Type B pancreatic cell (in vitro differentiated cells): ENCODE results near the gene TM9SF1. TPM values are rescaled to one million over a fixed set of nuclear protein-coding genes. Genes with fewer than 3 reads are reported as not detected.

Source experiments
- DNase-seq: peaks from one replicate; pipeline ENCODE4 v3.0.0; 2021; ENCODE audit warnings: mixed read lengths; ENCODE audit not compliant: unreplicated experiment; ENCODE audit errors: extremely low spot score
- H3K27ac Mint-ChIP-seq: 2 replicates; pipeline ENCODE4 v1.8.0; 2021; ENCODE audit warnings: mild to moderate bottlenecking, mixed read lengths
- H3K27me3 Mint-ChIP-seq: 2 replicates; pipeline ENCODE4 v1.8.0; 2021; ENCODE audit warnings: mixed read lengths
- H3K36me3 Mint-ChIP-seq: 2 replicates; pipeline ENCODE4 v1.8.0; 2021; ENCODE audit warnings: mixed read lengths
- H3K4me1 Mint-ChIP-seq: one replicate; pipeline ENCODE4 v1.8.0; 2021; ENCODE audit warnings: mixed read lengths; ENCODE audit not compliant: unreplicated experiment
- H3K4me3 Mint-ChIP-seq: 2 replicates; pipeline ENCODE4 v1.8.0; 2021; ENCODE audit warnings: mild to moderate bottlenecking, mixed read lengths
- H3K9me3 Mint-ChIP-seq: 2 replicates; pipeline ENCODE4 v1.8.0; 2021; ENCODE audit warnings: mixed read lengths
- total RNA-seq: library from RNA; stranded (reverse); gene quantifications from 2 replicates; pipeline ENCODE4 v1.2.1, GENCODE V29; 2021; ENCODE audit warnings: low replicate concordance
- TF ChIP-seq, protein P1 (sequence below): fragments of 200-600 bp; sonication (generic); conservative IDR thresholded peaks from 2 replicates; pipeline ENCODE4 v1.5.0; 2021; ENCODE audit warnings: antibody characterized with exemption, mild to moderate bottlenecking

The TM9SF1 gene
- total RNA-seq, 1 donor from 2014 or later, result 50.5 TPM

DNA sequence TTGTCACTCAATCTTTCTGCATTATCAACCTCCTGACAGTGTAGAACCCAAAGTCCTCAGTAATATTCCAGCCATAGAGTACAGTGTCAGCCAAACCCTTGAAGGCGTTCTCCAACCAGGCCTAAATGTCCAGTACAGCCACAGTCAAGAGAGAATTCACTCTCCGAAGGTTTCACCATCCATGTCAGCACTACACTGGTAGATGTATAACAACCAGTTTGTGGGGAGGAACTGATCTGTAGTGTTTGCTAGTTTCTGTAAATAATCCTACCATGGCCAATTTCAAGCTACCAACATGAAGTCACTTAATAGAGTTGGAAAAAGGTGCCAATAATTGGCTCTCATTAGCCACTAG lies 21.1 kb upstream of the TM9SF1 start:
- peak overlapping the region; percentile 96 for H3K4me3 Mint-ChIP-seq
- TF ChIP-seq, protein P1, sequence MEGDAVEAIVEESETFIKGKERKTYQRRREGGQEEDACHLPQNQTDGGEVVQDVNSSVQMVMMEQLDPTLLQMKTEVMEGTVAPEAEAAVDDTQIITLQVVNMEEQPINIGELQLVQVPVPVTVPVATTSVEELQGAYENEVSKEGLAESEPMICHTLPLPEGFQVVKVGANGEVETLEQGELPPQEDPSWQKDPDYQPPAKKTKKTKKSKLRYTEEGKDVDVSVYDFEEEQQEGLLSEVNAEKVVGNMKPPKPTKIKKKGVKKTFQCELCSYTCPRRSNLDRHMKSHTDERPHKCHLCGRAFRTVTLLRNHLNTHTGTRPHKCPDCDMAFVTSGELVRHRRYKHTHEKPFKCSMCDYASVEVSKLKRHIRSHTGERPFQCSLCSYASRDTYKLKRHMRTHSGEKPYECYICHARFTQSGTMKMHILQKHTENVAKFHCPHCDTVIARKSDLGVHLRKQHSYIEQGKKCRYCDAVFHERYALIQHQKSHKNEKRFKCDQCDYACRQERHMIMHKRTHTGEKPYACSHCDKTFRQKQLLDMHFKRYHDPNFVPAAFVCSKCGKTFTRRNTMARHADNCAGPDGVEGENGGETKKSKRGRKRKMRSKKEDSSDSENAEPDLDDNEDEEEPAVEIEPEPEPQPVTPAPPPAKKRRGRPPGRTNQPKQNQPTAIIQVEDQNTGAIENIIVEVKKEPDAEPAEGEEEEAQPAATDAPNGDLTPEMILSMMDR, result no peak
- peaks cover 27% of the 10 kb centered on the region for H3K4me1 Mint-ChIP-seq
- H3K9me3 Mint-ChIP-seq, result no peaks in the 10 kb centered on the region
- DNase-seq, result no peak
- H3K27ac Mint-ChIP-seq, result peak overlapping the region; percentile 88
- peaks cover 14% of the 10 kb centered on the region for H3K36me3 Mint-ChIP-seq
- no peaks in the 10 kb centered on the region for H3K27me3 Mint-ChIP-seq

DNA sequence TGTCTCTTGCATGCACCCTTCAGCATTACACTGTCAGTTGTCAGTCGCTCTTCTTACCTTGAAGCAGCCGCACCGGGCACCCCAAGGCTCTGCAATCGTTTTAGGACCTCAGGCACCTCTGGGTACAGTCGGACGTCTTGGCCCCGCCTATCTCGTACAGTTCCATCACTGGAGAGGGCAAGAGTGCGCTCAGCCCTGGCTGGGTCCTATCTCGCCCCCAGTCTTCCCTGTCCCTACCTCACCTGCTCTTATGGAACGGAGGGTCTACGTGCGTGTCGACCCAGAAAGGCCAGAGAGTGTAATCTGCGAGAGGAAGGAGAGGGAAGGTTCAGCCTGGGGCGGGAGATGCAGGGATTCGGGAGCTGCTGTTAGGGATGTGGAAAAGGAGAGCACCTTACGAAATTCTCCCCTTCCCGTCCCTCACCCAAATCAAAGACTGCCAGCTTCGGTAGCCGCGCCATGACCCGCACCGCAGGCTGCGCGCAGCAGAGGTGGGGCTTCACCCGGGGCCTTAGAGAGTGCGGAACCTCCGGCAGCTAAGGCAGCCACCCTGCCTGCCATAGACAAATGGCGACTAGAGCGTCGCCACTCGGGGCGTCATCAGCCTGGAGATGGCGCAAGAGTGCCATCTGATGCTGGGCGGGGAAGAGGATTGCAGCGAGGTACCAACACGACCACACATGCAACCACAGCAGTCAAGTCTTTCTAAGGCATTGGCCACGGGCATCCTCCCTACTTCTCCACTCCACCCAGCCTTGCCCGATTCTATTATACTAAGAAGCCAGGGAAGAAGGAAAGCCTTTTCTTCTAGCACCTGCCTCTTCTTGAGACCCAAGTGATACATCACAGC lies 20.5 kb upstream of the TM9SF1 start, which contains the start of gene MDP1:
Gene MDP1, minus strand, starts transcription at position 572 of the 850 bp plus-strand sequence. Its CDS starts 111 bp downstream, at position 461.
- DNase-seq, result peak; percentile 79
- no peaks in the 10 kb centered on the region for H3K27me3 Mint-ChIP-seq
- peaks cover 14% of the 10 kb centered on the region for H3K36me3 Mint-ChIP-seq
- peak within 1 kb of the TSS; percentile 96 for H3K4me3 Mint-ChIP-seq
- no peaks in the 10 kb centered on the region for H3K9me3 Mint-ChIP-seq
- peak within 1 kb of the TSS; percentile 88 for H3K27ac Mint-ChIP-seq
- TF ChIP-seq, protein P1, result peak; percentile 64
- H3K4me1 Mint-ChIP-seq, result peaks cover 27% of the 10 kb centered on the region

DNA sequence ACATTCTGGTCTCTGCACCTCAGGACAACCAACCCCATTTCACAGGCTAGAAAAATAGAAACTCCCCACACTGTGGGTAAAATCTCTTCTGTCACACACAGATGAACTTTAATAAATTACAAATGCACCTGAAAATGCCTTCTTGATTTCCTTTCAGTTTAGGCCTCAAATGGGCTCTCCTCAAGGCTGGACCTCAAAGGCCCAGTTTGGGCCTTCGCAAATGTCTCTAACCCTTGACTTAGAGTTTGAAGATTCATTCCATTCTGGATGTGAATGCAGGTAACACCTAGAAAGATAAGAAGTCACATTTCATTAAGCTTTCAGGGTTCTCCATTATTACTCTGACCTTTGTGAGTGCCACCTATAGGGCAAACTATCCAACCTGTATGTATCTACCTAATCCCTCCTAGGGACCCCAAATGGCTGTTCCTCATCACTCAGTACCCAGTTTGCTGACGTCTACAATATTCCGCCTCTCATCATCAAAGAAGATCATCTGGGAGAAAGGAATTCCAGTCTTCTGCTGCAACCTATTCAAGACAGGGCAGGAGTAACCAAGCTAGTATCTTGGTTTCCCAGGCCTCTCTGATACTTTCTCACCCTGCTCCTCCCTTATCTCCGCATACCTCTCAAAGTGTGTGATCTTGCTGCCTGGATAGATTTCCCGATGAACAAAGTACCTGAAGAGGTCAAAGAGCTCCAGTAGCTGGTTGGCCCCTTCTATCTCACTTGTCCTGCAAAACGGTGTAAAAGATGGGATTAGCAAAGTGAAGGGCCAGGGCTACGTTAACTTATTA lies 18.8 kb upstream of the TM9SF1 start:
- Mint-ChIP-seq H3K27ac (peak overlapping the region; percentile 99), H3K4me3 (peak overlapping the region; percentile 97), H3K9me3 (no peaks in the 10 kb centered on the region), H3K27me3 (no peaks in the 10 kb centered on the region), H3K4me1 (peaks cover 27% of the 10 kb centered on the region), H3K36me3 (peaks cover 22% of the 10 kb centered on the region)
- no peak for DNase-seq
- TF ChIP-seq, protein P1, result no peak

DNA sequence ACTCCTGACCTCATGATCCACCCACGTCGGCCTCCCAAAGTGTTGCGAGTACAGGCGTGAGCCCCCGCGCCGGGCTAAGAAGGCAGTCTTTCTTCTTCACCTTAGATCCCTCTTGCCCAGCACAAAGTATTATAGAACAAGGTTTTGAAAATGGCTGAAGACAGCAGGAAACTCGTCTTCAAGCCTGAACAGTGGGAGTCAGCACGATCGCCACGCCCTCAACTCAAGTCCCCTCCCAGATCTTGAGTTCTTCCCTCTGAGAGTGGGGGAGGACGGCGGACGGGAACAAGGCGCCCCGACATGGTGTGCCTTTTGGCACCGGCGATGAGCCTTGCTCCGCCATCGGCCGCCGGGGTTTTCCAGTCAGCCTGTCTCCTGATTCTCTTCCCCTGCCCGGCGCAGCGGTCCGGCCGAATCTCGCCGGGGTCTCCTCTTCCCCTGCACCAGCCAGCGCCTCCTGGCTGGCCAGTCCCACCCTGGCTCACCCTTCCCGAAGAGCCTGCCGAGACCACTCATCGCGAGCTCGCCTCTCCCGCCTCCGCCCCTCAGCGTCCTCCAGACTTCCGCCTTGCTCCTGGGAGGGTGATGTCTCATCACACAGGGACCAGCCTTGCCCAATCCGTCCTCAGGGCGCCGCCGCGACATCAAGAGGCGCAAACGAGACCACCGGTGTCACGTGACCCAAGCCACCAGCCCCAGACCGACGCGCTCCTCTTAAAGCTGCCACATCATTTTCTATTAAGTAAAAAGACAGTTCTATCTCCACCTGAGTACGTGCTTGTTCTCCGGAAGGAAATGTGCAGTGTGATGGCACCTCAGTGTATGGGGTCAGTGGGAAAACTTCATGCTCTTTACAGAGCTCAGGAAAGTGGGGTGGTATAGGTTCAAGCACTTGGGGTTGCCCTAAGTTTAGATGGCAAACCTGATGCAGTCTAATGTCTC lies 18.0 kb upstream of the TM9SF1 start, which contains the start of gene CHMP4A:
Gene CHMP4A, minus strand, starts transcription at position 565 of the 942 bp plus-strand sequence. Its CDS starts 49 bp downstream, at position 516.
- TF ChIP-seq, protein P1, result no peak
- Mint-ChIP-seq H3K36me3 (peaks cover 20% of the 10 kb centered on the region), H3K9me3 (no peaks in the 10 kb centered on the region), H3K4me3 (peak within 1 kb of the TSS; percentile 97), H3K27me3 (no peaks in the 10 kb centered on the region), H3K4me1 (peaks cover 27% of the 10 kb centered on the region), H3K27ac (peak within 1 kb of the TSS; percentile 99)
- DNase-seq, result peak; percentile 94

DNA sequence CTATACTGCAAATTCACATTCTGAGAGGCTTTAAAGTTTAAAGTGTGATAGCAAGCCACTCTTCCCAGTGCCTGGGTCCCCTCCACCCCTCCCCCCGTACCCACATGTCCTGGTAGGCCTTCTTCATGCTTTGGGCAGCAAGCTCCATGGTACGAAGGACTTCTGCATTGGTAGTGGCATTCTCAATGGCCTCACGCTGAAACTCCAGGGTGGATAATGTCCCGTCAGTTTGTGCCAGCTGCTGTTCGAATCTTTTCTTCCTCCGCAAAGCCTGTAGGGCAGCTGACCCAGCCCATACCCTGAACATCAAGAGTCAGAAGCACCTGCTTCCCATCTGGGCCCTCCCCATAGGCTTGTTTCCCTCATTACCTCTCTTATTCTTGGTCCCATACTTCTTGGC lies 16.1 kb upstream of the TM9SF1 start:
- peak overlapping the region; percentile 97 for H3K4me3 Mint-ChIP-seq
- H3K9me3 Mint-ChIP-seq, result no peaks in the 10 kb centered on the region
- TF ChIP-seq, protein P1, result no peak
- peaks cover 26% of the 10 kb centered on the region for H3K4me1 Mint-ChIP-seq
- no peak overlapping the region for H3K27ac Mint-ChIP-seq
- H3K36me3 Mint-ChIP-seq, result peaks cover 30% of the 10 kb centered on the region
- DNase-seq, result no peak
- no peaks in the 10 kb centered on the region for H3K27me3 Mint-ChIP-seq
